ENCODE measurements around the gene TRERF1.
A peak's percentile ranks its signal among the peaks of the same experiment; 100 is the strongest.

Gene TRERF1

DNA sequence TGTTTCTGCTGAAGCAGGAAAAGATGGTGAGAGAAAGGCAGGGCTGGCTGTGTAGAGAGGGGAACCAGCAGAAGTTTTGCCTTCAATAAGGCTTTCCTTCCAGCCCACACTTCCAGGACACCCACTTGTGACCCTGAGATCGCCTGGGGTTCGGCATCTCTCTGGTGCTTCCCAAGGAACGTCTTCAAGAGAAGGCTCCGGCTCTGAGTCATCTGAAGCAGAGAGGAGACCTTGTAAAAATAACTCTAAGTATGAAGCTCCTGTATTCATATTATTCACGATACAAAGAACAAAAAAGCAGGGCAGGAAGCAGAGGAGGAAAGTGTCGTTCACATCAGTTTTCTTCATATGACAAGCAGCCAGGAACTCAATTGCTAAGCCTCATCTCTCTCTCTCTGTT lies 138.7 kb downstream of the TRERF1 start:
- DNase-seq (ENCODE audit: low read depth in 3 of 3, low spot score in 1 of 3), result no peak

DNA sequence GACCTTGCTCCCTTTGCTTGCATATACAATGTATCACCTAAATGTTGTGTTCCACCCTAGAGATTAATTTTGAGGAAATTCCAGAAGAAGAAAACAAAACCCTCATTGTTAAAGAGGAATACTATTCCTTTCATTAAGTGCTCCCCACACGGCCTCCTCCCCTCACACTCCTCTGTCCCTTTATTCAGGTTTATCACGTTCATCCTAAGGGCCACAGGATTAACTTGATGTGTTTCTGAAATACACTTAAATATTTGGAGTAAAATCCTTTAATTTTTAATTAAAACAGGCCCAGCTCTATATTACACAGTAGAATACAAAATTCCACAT lies 144.6 kb downstream of the TRERF1 start:
- DNase-seq (ENCODE audit: low read depth in 3 of 3, low spot score in 1 of 3), result no peak

GRCh38 chr6:42306439-42307140 lies 145.1 kb downstream of the TRERF1 start:
- no peak for DNase-seq (ENCODE audit: low read depth in 3 of 3, low spot score in 1 of 3)

- no peak for DNase-seq (ENCODE audit: low read depth in 3 of 3, low spot score in 1 of 3)
These were observed 147.5 kb downstream of the TRERF1 start for GRCh38 chr6:42304053-42304712.

- no peak for DNase-seq (ENCODE audit: low read depth in 3 of 3, low spot score in 1 of 3)
These were observed 149.3 kb downstream of the TRERF1 start for GRCh38 chr6:42302411-42302810.

DNA sequence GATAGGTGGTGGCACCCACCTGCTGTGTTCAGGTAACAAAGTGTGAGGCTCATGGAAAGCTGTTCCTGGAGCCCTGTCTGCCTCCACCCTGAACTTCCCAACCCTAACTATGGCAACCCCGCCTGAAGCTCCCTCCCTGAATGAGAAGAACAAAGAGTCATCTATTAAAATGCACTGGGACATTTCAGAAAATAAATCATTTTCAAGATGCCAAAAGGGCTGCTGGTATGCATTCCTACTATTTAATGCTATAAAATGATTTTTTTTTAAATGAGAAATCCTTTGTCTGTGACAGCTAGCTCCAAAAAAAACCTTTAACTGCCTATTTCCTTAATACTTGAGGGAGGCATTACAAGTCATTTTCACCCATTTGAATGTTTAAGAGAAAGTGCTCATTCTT lies 149.7 kb downstream of the TRERF1 start:
- DNase-seq (ENCODE audit: low read depth in 3 of 3, low spot score in 1 of 3), result no peak

- no peak for DNase-seq (ENCODE audit: low read depth in 3 of 3, low spot score in 1 of 3)
These were observed 151.0 kb downstream of the TRERF1 start for GRCh38 chr6:42300701-42301100.

GRCh38 chr6:42300185-42300584 lies 151.5 kb downstream of the TRERF1 start:
- no peak for DNase-seq (ENCODE audit: low read depth in 3 of 3, low spot score in 1 of 3)

- no peak for DNase-seq (ENCODE audit: low read depth in 3 of 3, low spot score in 1 of 3)
These were observed 154.1 kb downstream of the TRERF1 start for GRCh38 chr6:42297661-42298060.

- no peak for DNase-seq (ENCODE audit: low read depth in 3 of 3, low spot score in 1 of 3)
These were observed 155.1 kb downstream of the TRERF1 start for GRCh38 chr6:42296614-42297013.

DNA sequence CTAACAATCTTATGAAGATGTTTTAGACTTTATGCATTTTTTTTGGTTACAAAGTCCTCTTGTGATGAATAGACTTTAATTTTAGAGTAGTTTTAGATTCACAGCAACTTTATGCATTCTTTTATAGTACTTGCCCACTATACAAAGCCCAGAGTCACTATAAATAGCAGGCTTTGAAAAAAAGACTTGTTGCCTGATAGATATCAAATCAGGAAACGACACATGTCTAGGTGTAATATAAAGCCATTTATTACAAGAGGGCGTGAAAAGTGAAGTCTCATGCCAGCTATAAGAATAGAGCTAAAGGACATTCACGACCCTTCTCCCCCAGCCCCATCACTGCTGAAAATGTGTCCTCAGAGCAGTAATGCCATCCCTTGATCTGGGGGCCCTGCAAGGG lies 156.0 kb downstream of the TRERF1 start:
- no peak for DNase-seq (ENCODE audit: low read depth in 3 of 3, low spot score in 1 of 3)

- DNase-seq (ENCODE audit: low read depth in 3 of 3, low spot score in 1 of 3), result no peak
These were observed 156.5 kb downstream of the TRERF1 start for GRCh38 chr6:42295181-42295580.

DNA sequence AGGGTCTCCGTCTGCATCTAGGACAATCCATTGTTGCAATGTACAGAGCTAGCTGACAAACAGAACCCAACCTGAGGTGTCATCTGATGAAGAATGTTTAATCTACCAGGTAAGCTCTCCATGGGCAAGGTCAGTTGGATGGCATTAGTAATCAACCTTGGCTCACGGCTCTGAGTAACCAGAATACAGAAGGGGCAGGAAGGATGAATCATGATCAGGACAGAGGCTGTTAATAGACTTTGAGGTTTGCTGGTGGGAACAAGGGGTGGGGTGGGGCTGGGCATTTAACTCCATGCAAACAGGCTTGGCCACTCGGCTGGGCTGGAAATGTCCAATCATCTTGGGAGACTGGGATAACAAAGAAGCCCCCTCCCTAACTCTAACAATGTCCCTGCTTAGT lies 157.0 kb downstream of the TRERF1 start:
- DNase-seq (ENCODE audit: low read depth in 3 of 3, low spot score in 1 of 3), result no peak

DNA sequence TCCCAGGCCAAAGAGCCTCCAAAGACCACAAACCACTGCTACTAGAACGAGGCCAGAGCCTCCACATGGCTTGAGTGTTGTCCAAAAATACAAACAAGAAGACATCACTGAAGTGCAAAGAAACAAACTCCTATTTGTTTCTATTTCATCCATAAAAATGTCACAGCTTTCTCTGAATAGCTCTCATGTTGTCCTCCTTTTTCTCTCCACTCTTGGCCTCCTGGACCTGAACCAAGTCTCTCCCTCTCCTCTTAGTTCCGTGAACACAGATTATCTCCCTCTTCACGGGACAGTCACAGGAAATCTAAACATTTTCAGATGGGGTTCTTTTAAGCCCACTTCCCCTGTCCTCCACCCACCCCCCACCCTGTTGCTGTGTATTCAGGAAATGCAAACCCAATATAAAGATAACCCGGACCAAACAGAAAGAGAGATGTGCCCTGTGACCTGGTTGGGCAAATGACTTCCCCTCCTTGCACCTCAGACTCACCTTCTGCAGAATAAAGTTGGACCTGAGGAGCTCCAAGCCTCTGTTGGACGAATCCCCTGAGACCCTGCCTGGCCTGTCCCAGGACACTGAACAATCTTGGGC lies 158.2 kb downstream of the TRERF1 start:
- no peak for DNase-seq (ENCODE audit: low read depth in 3 of 3, low spot score in 1 of 3)

DNA sequence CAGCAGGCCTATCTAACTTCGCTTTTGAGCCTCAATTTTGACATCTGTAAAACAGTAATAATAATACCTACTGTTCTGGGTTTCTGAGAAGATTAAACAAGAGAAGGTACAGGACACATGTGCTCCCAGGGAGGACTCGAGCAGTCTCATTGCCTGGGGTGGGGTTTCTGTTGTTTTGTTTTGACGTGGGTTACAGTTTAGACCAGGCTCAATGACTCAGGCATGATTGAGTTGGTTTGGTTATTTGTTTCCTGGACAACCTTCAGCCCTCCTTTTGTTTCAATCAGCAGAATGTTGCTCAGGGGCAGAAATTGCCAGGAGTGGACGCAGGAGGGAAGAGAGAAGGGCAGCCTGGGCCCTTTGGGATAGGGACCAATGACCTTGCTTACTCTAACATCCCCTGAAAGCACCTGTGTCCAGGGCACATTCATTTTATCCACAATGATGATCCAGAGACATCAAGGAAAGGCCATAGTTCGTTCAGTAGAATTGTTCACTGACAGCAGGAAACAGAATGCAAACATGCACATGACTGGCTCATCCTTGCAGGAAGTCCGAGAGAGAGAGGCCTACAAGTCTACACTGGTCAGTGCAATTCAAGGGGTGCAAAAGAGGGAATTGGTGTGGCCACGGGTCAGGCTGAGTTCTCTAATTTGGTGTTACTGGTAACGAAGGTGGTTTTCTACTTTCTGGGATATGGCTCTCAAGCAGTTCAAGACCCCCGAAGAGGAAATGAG lies 159.6 kb downstream of the TRERF1 start:
- DNase-seq (ENCODE audit: low read depth in 3 of 3, low spot score in 1 of 3), result no peak

GRCh38 chr6:42287756-42288155 lies 164.0 kb downstream of the TRERF1 start:
- DNase-seq (ENCODE audit: low read depth in 3 of 3, low spot score in 1 of 3), result no peak

DNA sequence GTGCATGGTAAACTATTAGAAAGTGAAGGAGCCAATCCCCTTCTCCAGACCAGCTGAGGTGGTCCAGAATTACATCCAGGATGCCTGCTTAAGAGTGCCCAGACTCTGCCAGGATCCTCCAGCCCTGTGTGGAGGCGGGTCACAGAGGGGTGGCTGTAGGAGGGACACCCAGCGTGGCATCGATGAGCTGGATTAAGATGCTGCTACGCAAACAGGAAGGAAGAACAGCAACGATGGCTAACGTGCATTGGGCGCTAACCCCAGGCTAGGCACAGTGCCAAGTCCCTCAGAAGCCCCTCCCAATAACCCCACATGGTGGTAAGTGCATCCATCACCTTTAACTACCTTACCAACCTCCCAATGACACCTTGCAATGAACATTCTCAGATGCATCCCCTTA lies 170.2 kb downstream of the TRERF1 start:
- peak in 2 of 3 donors; percentile 9 to 26 for DNase-seq (ENCODE audit: low read depth in 3 of 3, low spot score in 1 of 3)

GRCh38 chr6:42280966-42281533 lies 170.7 kb downstream of the TRERF1 start:
- DNase-seq (ENCODE audit: low read depth in 3 of 3, low spot score in 1 of 3), result no peak

DNA sequence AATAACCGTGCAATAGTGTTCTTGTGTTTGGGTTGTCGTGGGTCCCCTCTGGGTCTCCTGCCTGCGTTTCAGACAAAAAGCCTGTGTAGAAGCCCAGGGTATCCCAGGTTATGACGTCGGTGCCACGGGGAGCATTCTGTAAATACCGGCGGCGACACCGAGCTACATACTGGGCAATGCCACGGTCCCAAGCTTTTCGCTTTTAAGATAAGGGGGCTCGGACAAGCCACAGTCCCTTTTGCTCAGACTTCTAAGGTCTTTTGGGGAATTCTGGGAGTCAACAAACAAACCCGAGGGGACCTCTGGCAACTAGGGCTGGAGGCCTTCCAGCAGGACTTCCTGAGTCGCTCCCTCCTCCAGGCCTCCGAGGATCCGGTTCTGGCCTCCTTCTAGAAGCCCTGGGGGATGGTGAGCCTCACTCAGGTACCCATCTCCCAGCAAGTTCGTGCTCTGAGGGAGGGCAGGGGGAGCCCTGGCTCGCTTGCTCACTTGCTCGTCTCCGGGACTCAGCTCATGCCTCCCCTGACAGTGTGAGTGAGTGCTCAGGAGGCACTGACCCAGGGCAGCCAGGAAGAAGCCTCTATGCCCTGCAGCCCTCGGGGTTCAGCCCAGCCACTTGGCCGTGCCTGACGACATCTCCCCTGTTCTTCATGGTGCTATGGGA lies 171.6 kb downstream of the TRERF1 start:
- DNase-seq (ENCODE audit: low read depth in 3 of 3, low spot score in 1 of 3), result no peak

GRCh38 chr6:42279144-42279781 lies 172.5 kb downstream of the TRERF1 start:
- DNase-seq (ENCODE audit: low read depth in 3 of 3, low spot score in 1 of 3), result no peak

All from stimulated activated CD4-positive, alpha-beta T cell treated with anti-CD3 and anti-CD28 coated beads, TNF-alpha, amount 100 ng/mL, for 1 hour (primary cell).